ENCODE measurements around the gene ZBTB44. TPM values are rescaled to one million over a fixed set of nuclear protein-coding genes. Genes with fewer than 3 reads are reported as not detected.

The ZBTB44 gene
- total RNA-seq, 1 experiment from 2014 or later = 41.2 TPM

GRCh38 chr11:130272336-130272735 lies 42.4 kb downstream of the ZBTB44 start:
- Histone ChIP-seq H3K79me2 (ENCODE audit: low read depth) (no peaks in the 10 kb centered on the region), H3K4me1 (replicated peaks; ENCODE audit: insufficient read depth) (no peaks in the 10 kb centered on the region), H3K4me2 (no peak overlapping the region), H3F3A (ENCODE audit: insufficient read depth, low read depth) (no peaks in the 10 kb centered on the region), H3K9me3 (ENCODE audit: insufficient read depth, low read depth) (no peaks in the 10 kb centered on the region), H3K36me3 (ENCODE audit: low read depth) (no peaks in the 10 kb centered on the region), H2AFZ (no peak overlapping the region), H3K9me2 (ENCODE audit: insufficient read depth) (no peaks in the 10 kb centered on the region), H3K4me3 (no peak overlapping the region), H3K27ac (no peak overlapping the region), H3K27me3 (ENCODE audit: insufficient read depth, low read depth) (no peaks in the 10 kb centered on the region), H4K20me1 (ENCODE audit: insufficient read depth) (0 out of 2 replicates have a peak, but pooled peaks cover 3% of the 10 kb centered on the region)
- CTCF ChIA-PET = no interaction called here
- intact Hi-C loops (cut with micrococcal nuclease; ENCODE audit: unreplicated experiment) = no loop called here
- POLR2A ChIA-PET (ENCODE audit: unreplicated experiment) = no interaction called here
- BruUV-seq (replicated peaks) = no TSS peak
- DNase-seq = no peak
- TF ChIP-seq EZH2 (IDR thresholded peaks at IDR 0.05; ENCODE audit: low read depth) (no peak), CTCF (conservative IDR thresholded peaks at IDR 0.05) (no peak)

GRCh38 chr11:130269326-130269943 lies 45.3 kb downstream of the ZBTB44 start:
- CTCF ChIA-PET = no interaction called here
- Histone ChIP-seq H2AFZ (no peak overlapping the region), H3K4me3 (no peak overlapping the region), H3K4me2 (no peak overlapping the region), H3F3A (ENCODE audit: insufficient read depth, low read depth) (no peaks in the 10 kb centered on the region), H3K79me2 (ENCODE audit: low read depth) (no peaks in the 10 kb centered on the region), H3K36me3 (ENCODE audit: low read depth) (0 out of 2 replicates have a peak, but pooled peaks cover 8% of the 10 kb centered on the region), H3K9me3 (ENCODE audit: insufficient read depth, low read depth) (no peaks in the 10 kb centered on the region), H4K20me1 (ENCODE audit: insufficient read depth) (0 out of 2 replicates have a peak, but pooled peaks cover 3% of the 10 kb centered on the region), H3K4me1 (replicated peaks; ENCODE audit: insufficient read depth) (no peaks in the 10 kb centered on the region), H3K9me2 (ENCODE audit: insufficient read depth) (no peaks in the 10 kb centered on the region), H3K27ac (no peak overlapping the region), H3K27me3 (ENCODE audit: insufficient read depth, low read depth) (no peaks in the 10 kb centered on the region)
- BruUV-seq (replicated peaks) = no TSS peak
- TF ChIP-seq EZH2 (IDR thresholded peaks at IDR 0.05; ENCODE audit: low read depth) (no peak), CTCF (conservative IDR thresholded peaks at IDR 0.05) (no peak)
- POLR2A ChIA-PET (ENCODE audit: unreplicated experiment) = no interaction called here
- DNase-seq = no peak
- intact Hi-C loops (cut with micrococcal nuclease; ENCODE audit: unreplicated experiment) = no loop called here

- no peaks in the 10 kb centered on the region for H3K27me3 ChIP-seq (ENCODE audit: insufficient read depth, low read depth)
- no peaks in the 10 kb centered on the region for H3K9me2 ChIP-seq (ENCODE audit: insufficient read depth)
- no peak overlapping the region for H2AFZ ChIP-seq
- H3K4me2 ChIP-seq = no peak overlapping the region
- H3K36me3 ChIP-seq (ENCODE audit: low read depth) = peaks cover 44% of the 10 kb centered on the region
- BruUV-seq (replicated peaks) = no TSS peak
- H3K27ac ChIP-seq = no peak overlapping the region
- no peaks in the 10 kb centered on the region for H3K79me2 ChIP-seq (ENCODE audit: low read depth)
- no peak for DNase-seq
- H3K4me3 ChIP-seq = no peak overlapping the region
- TF ChIP-seq EZH2 (IDR thresholded peaks at IDR 0.05; ENCODE audit: low read depth) = no peak
- TF ChIP-seq CTCF (conservative IDR thresholded peaks at IDR 0.05) = no peak
- no peaks in the 10 kb centered on the region for H3F3A ChIP-seq (ENCODE audit: insufficient read depth, low read depth)
- no peaks in the 10 kb centered on the region for H3K9me3 ChIP-seq (ENCODE audit: insufficient read depth, low read depth)
- intact Hi-C loops (cut with micrococcal nuclease; ENCODE audit: unreplicated experiment) = no loop called here
- ChIA-PET POLR2A (ENCODE audit: unreplicated experiment) (no interaction called here), CTCF (no interaction called here)
- no peaks in the 10 kb centered on the region for H3K4me1 ChIP-seq (replicated peaks; ENCODE audit: insufficient read depth)
- no peaks in the 10 kb centered on the region for H4K20me1 ChIP-seq (ENCODE audit: insufficient read depth)
Observed at GRCh38 chr11:130263351-130263750, 51.4 kb downstream of the ZBTB44 start.

Data from PC-9 (cell line).